ENCODE measurements around the gene ADAT1.

DNA sequence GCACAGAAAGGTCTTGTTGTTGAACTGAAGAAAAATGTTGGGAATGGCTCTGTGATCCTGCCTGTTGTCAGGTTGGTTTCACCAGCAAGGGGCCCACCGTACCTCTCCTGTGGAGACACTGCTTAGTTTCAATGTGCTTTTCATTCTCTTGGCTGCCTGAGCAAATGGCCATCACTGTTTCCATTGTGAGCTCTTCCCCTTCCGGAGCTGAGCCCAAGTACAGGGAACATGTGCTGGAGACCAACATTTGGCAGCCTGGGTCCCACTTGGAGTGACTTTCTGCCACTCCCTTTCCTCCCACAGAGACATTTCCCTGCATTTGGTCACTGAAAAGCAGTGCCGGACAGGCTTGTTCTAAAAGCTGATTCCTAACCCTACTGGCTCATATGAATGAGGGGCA is 33.8 kb downstream of the ADAT1 start:
- TF ChIP-seq, protein P1, sequence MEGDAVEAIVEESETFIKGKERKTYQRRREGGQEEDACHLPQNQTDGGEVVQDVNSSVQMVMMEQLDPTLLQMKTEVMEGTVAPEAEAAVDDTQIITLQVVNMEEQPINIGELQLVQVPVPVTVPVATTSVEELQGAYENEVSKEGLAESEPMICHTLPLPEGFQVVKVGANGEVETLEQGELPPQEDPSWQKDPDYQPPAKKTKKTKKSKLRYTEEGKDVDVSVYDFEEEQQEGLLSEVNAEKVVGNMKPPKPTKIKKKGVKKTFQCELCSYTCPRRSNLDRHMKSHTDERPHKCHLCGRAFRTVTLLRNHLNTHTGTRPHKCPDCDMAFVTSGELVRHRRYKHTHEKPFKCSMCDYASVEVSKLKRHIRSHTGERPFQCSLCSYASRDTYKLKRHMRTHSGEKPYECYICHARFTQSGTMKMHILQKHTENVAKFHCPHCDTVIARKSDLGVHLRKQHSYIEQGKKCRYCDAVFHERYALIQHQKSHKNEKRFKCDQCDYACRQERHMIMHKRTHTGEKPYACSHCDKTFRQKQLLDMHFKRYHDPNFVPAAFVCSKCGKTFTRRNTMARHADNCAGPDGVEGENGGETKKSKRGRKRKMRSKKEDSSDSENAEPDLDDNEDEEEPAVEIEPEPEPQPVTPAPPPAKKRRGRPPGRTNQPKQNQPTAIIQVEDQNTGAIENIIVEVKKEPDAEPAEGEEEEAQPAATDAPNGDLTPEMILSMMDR (IDR thresholded peaks at IDR 0.05; ENCODE audit: low read length), result no peak
- TF ChIP-seq EZH2 (optimal IDR thresholded peaks at IDR 0.05; ENCODE audit: low read depth, low read length) (no peak), EZH2phosphoT487 (IDR thresholded peaks at IDR 0.05; ENCODE audit: low read length) (no peak)

Measured in MM.1S (cell line).